IPS DF 6.9 (cell line): ENCODE results near the gene ZNF507.

Source experiments
- DNase-seq: peaks from one replicate; pipeline ENCODE4 v3.0.0-alpha.2; 2013; ENCODE audit warnings: low read depth, low spot score
- H3K27ac ChIP-seq: one replicate; pipeline ENCODE4 v1.5.1; 2013; ENCODE audit warnings: low read length, control low read depth
- H3K27me3 ChIP-seq: 2 replicates; pipeline ENCODE4 v1.6.1; 2013; ENCODE audit warnings: mild to moderate bottlenecking, low read length; ENCODE audit not compliant: control insufficient read depth, insufficient read depth
- H3K36me3 ChIP-seq: 2 replicates; pipeline ENCODE4 v1.6.1; 2013; ENCODE audit warnings: low read length; ENCODE audit not compliant: control insufficient read depth, insufficient read depth
- H3K4me1 ChIP-seq: 2 replicates; pipeline ENCODE4 v1.6.1; 2013; ENCODE audit warnings: low read length; ENCODE audit not compliant: control insufficient read depth, insufficient read depth
- H3K4me3 ChIP-seq: 2 replicates; pipeline ENCODE4 v1.5.1; 2013; ENCODE audit warnings: mild to moderate bottlenecking, low read length
- H3K9me3 ChIP-seq: 2 replicates; pipeline ENCODE4 v1.6.1; 2013; ENCODE audit warnings: low read length, inconsistent platforms; ENCODE audit not compliant: control insufficient read depth, insufficient read depth
- WGBS: extraction: QIAGEN DNeasy Blood & Tissue Kit; methylation state at CpG from one replicate; pipeline ENCODE4 v1.1.7; 2013; ENCODE audit warnings: mixed read lengths, missing lambda C conversion rate; ENCODE audit not compliant: insufficient read length, insufficient coverage; 5-methylcytosine and 5-hydroxymethylcytosine counted together

ZNF507 gene

DNA sequence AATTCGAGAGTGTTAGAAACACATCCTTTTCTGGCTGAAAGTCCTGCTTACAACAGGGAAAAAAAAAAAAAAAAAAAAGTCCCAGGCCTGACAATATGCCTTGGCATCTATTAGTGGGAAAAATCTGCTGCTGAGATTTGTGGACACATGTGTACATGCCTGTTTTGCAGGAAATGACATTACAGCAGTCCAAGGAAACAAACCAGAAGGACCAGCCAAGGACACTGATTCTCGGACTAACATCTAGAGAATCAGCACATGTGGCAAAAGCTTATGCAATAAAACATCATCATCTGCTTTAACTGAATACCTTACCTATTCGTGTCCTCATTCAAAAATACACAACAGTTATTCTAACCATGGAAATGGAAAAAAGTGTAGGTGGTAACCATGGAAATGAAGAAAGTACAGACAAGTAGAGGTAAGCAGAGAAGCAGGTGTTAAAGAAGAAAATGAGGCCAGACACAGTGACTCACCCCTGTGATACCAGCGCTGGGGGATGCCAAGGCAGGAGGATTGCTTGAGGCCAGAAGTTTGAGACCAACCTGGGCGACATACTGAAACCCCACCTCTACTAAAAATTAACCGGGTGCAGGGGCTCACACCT is 50.7 kb downstream of the ZNF507 start:
- Histone ChIP-seq H3K9me3 (no peaks in the 10 kb centered on the region), H3K4me3 (no peak overlapping the region), H3K27ac (no peak overlapping the region), H3K36me3 (no peaks in the 10 kb centered on the region; the same call in 1 of the 2 replicates), H3K27me3 (no peaks in the 10 kb centered on the region), H3K4me1 (no peaks in the 10 kb centered on the region)
- no peak for DNase-seq
- WGBS = no CpG with 5 or more reads among the region's 6 CpGs

DNA sequence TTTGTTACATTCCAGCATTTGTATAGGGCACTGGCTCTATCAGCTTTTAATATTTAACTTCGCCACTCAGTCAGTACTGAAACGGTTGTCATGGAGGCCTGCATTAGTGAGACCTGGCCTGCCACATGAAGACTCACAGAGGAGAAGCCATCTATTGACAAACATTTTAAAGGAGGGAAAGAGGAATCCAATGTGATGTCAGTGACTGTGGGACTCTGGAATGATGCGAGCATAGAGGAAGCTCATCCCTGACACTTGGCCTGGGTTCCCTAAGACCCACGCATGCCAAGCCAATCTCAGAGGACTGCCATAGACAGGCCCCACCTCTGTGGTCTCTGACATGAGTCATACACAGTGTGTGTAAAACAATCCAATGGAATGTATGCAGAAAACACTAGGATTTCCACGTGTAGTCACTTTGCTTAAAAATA is 52.3 kb downstream of the ZNF507 start:
- WGBS = no CpG with 5 or more reads among the region's 5 CpGs
- Histone ChIP-seq H3K27me3 (no peaks in the 10 kb centered on the region), H3K4me1 (no peaks in the 10 kb centered on the region), H3K27ac (no peak overlapping the region), H3K36me3 (no peaks in the 10 kb centered on the region; the same call in 1 of the 2 replicates), H3K4me3 (no peak overlapping the region), H3K9me3 (no peaks in the 10 kb centered on the region)
- DNase-seq = no peak

DNA sequence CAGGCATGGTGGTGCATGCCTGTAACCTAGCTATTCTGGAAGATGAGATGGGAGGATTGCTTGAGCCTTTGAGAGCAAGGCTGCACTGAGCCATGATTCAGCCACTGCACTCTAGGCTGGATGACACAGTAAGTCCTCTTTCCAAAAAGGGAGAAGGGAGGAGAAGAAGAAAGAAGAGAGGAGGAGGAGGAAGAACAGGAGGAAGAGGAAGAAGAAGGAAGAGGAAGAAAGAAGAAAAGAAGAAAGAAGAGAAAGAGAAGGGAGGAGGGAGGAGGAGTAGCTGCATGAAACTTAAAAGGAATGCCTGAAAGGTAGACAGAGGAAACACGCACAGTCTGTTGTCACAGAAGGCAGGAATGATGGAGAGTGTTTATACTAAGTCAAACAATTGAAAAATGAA is 56.6 kb downstream of the ZNF507 start:
- no peak overlapping the region for H3K27ac ChIP-seq

DNA sequence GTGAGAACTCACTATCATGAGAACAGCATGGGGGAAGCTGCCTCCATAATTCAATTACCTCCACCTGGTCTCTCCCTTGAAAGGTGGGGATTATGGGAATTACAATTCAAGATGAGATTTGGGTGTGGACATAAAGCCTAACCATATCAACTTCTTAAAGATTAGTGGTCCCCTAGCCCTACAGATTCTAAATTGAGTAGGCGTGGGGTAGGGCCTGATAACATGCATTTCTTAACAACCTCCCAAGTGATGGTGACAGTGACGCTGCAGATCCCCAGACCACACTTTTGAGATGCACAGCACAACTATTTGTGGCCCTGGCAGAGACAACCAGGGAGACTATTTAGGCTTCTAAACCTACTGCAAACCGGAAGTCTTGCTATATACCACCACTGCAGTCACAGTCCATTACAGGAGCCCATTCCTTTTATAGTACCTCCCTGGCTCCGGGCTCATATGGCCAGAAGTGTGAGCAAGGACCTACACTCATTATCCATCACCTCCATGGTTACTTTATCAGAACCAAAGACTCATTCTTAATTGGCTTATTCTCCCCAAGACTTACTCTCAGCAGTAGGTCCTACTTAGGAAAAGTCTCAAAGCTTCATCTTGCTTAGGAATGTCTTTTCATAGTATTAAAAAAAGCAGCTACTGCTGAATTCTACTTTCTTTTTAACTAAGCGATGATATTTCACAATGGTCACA is 58.0 kb downstream of the ZNF507 start:
- no peak overlapping the region for H3K4me3 ChIP-seq
- H3K9me3 ChIP-seq = no peaks in the 10 kb centered on the region
- no peak overlapping the region for H3K27ac ChIP-seq
- WGBS = no CpG with 5 or more reads among the region's 5 CpGs
- H3K27me3 ChIP-seq = no peaks in the 10 kb centered on the region
- DNase-seq = no peak
- no peaks in the 10 kb centered on the region for H3K36me3 ChIP-seq
- peaks cover 2% of the 10 kb centered on the region; the same call in 1 of the 2 replicates for H3K4me1 ChIP-seq

More for the DNA sequence above, 56.6 kb downstream of the ZNF507 start:
- H3K4me1 ChIP-seq = peaks cover 2% of the 10 kb centered on the region; the same call in 1 of the 2 replicates
- H3K27me3 ChIP-seq = no peaks in the 10 kb centered on the region
- no CpG with 5 or more reads among the region's 1 CpG for WGBS
- H3K9me3 ChIP-seq = no peaks in the 10 kb centered on the region
- no peak for DNase-seq
- H3K4me3 ChIP-seq = no peak overlapping the region
- no peaks in the 10 kb centered on the region; the same call in 1 of the 2 replicates for H3K36me3 ChIP-seq

DNA sequence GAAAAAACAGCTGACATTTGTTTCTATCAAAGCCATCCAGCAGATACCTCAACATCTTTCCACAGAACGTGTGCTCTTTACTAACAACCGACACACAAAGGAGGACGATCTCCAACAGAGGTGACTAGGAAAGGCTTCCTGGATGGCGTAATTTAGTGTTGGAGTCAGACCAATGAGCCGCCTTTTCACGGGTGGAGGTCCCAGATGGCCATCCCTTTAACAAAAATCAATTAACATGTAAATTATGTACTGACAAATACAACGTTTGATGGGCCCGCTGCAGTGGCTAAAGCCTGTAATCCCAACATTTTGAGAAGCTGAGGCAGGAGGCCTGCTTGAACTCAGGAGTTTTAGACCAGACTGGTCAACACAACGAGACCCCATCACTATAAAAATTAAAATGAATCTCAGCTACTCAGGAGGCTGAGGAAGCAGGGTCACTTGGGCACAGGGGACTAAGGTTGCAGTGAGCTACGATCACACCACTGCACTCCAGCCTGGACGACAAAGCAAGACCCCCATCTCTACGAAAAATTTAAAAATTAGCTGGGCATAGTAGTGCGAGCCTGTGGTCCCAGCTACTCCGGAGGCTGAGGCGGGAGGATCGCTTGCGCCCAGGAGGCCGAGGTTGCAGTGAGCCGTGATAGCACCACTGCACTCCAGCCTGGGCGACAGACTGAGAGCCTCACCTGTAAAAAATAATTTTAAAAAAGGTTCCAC is 59.0 kb downstream of the ZNF507 start:
- no peak for DNase-seq
- WGBS = no CpG with 5 or more reads among the region's 20 CpGs
- H3K36me3 ChIP-seq = no peaks in the 10 kb centered on the region; the same call in 1 of the 2 replicates
- peaks cover 2% of the 10 kb centered on the region; the same call in 1 of the 2 replicates for H3K4me1 ChIP-seq
- H3K4me3 ChIP-seq = peak overlapping the region; percentile 91; the same call in 1 of the 2 replicates
- H3K27me3 ChIP-seq = no peaks in the 10 kb centered on the region
- no peak overlapping the region for H3K27ac ChIP-seq
- H3K9me3 ChIP-seq = no peaks in the 10 kb centered on the region

DNA sequence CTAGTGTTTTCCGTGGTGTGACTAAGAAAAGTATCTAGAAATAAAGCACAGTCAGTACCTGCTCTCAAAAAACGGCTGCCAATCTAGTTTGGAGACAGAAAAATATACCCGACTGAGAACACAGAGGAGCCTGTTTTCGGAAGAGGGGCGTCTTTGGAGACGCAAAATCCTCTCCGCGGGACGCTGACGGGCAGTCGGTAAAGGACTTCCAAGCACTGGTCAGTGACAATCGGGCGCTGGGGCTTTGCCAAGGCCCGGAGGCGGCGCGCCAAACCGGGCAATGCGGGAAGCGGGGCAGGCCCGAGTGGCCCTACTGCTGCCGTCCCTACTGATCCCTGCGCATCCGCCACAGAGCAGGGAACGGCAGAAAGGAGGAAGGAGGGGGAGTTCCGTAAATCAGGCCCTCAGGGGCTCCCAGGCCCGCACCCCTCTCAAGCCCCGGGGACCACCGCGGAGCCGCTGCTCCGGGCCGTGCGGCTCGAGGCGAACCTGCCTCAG is 59.6 kb downstream of the ZNF507 start:
- peaks cover 4% of the 10 kb centered on the region; the same call in 1 of the 2 replicates for H3K36me3 ChIP-seq
- no peaks in the 10 kb centered on the region for H3K9me3 ChIP-seq
- DNase-seq = no peak
- no CpG with 5 or more reads among the region's 36 CpGs for WGBS
- H3K27ac ChIP-seq = no peak overlapping the region
- peaks cover 2% of the 10 kb centered on the region; the same call in 1 of the 2 replicates for H3K4me1 ChIP-seq
- peak overlapping the region; percentile 91 for H3K4me3 ChIP-seq
- no peaks in the 10 kb centered on the region for H3K27me3 ChIP-seq

DNA sequence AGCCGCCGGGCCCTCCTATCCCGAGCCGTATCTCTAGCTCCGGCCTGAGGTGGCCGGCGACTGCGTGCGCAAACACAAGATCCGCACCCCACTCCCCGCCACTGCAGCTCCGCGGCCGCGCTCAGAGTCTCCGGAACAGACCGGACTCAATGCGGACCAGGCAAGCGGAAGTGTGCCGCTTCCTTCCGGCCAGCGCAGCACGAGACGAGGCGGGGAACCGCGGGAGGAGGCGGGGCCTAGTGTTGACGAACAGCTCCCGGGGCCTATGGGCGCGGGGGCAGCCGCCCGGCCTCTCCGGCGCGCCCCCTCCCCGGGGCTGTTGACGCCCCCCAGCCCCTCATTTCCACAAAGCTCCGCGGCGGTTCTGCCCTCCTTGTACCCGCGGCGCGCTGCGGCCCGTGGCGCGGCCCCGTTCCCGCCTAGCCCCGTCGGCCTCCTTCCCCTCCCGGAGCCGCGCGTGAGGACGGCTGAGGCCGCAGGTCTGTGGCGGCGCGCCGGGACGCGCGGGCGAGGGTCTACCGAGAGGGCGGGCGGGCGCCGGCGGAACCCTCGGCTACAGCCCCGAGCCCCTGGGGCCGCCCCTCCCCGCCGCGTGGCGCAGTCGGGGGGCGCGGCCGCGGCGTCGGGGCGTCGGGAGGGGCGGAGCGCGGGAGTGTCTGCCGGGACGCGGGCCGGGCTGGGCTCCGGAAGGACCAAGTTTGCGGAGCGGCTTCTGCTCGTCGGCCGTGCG is 60.2 kb downstream of the ZNF507 start, which contains the start of gene DPY19L3:
Gene DPY19L3 (plus strand): TSS at position 340 of the 730 bp plus-strand sequence. CDS start 2,484 bp downstream, outside the sequence.
- H3K4me1 ChIP-seq = peaks cover 2% of the 10 kb centered on the region; the same call in 1 of the 2 replicates
- no CpG with 5 or more reads among the region's 104 CpGs for WGBS
- H3K4me3 ChIP-seq = peak within 1 kb of the TSS; percentile 91
- H3K27me3 ChIP-seq = no peaks in the 10 kb centered on the region
- H3K9me3 ChIP-seq = no peaks in the 10 kb centered on the region
- H3K27ac ChIP-seq = no peak within 1 kb of the TSS
- peaks cover 4% of the 10 kb centered on the region; the same call in 1 of the 2 replicates for H3K36me3 ChIP-seq
- peak; percentile 79 for DNase-seq

DNA sequence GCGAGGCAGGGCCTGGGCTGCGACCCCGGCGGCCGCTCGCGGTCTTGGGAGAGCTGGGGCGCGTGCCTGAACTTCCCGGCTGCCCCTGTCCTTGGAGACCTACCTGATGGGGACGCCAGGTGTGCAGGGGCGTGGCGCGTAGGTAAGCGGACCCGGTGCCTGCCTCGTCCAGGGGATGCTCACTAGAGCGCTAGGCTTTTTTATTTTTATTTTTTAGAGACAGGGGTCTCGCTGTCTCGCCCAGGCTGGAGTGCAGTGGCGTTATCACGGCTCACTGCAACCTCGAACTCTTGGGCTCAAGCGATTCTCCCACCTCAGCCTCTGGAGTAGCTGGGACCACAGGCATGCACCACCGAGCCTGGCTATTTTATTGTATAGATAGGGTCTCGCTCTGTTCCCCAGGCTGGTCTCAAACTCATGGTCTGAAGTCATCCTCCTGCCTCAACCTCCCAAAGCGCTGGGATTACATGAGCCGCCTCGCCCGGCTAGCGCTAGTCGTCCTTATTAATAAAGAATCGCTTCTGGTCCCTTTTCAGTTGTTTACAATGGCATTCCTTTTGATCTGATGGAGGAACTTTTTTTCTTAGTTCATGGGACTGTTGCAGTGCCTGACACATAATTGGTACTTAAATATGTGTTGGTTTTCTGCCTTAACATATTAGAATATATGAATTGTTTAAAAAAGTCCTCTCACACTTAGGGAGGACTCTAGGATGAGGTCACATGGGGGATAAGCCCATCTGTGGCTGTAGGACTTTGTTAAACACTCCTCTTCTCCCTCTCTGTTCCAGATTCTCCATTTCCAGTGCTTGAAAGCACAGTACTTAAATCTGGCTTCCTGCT is 61.0 kb downstream of the ZNF507 start:
- peak overlapping the region; percentile 91; the same call in 1 of the 2 replicates for H3K4me3 ChIP-seq
- WGBS = no CpG with 5 or more reads among the region's 33 CpGs
- no peak overlapping the region for H3K27ac ChIP-seq
- no peaks in the 10 kb centered on the region for H3K9me3 ChIP-seq
- DNase-seq = no peak
- H3K4me1 ChIP-seq = peaks cover 2% of the 10 kb centered on the region; the same call in 1 of the 2 replicates
- peaks cover 4% of the 10 kb centered on the region; the same call in 1 of the 2 replicates for H3K36me3 ChIP-seq
- no peaks in the 10 kb centered on the region for H3K27me3 ChIP-seq
